Spleen (tissue), 11 donors: ENCODE measurements around the gene SPNS2. TPM values are rescaled to one million over a fixed set of nuclear protein-coding genes. Genes with fewer than 3 reads are reported as not detected.
A peak's percentile ranks its signal among the peaks of the same experiment; 100 is the strongest.

Experiments
- DNase-seq: peaks from one replicate; pipeline ENCODE4 v3.0.0-alpha.2; 2020
- H3K27ac ChIP-seq, 8 donors: fragments of 200-600 bp; sonication (generic) in 7 of 8; 1 replicate in 4 of 8; 2 replicates in 4 of 8; pipeline versions ENCODE4 v1.5.0 to v1.8.0; 2016 to 2021; ENCODE audit warnings: inconsistent platforms in 4 of 8, mild to moderate bottlenecking in 4 of 8, moderate library complexity in 1 of 8
- H3K27me3 ChIP-seq, 7 donors: fragments of 200-600 bp; sonication (generic) in 6 of 7; replicated peaks in 1 of 7; 1 replicate in 4 of 7; 2 replicates in 3 of 7; pipeline versions ENCODE4 v1.5.0 to v1.8.0; 2016 to 2021; ENCODE audit warnings: inconsistent platforms in 3 of 7, mild to moderate bottlenecking in 1 of 7
- H3K36me3 ChIP-seq, 6 donors: fragments of 200-600 bp; sonication (generic) in 5 of 6; 1 replicate in 4 of 6; 2 replicates in 2 of 6; pipeline versions ENCODE4 v1.5.0 to v1.8.0; 2016 to 2021; ENCODE audit warnings: inconsistent platforms in 2 of 6
- H3K4me1 ChIP-seq, 6 donors: fragments of 200-600 bp; sonication (generic) in 5 of 6; 1 replicate in 3 of 6; 2 replicates in 3 of 6; pipeline versions ENCODE4 v1.5.0 to v1.8.0; 2016 to 2021; ENCODE audit warnings: inconsistent platforms in 3 of 6
- H3K4me3 ChIP-seq, 8 donors: fragments of 200-600 bp; sonication (generic) in 7 of 8; 1 replicate in 4 of 8; 2 replicates in 4 of 8; pipeline versions ENCODE4 v1.5.0 to v1.8.0; 2016 to 2021; ENCODE audit warnings: inconsistent platforms in 4 of 8, mild to moderate bottlenecking in 4 of 8, moderate library complexity in 2 of 8
- H3K9me3 ChIP-seq, 8 donors: fragments of 200-600 bp; sonication (generic) in 7 of 8; 1 replicate in 4 of 8; 2 replicates in 4 of 8; pipeline versions ENCODE4 v1.5.0 to v1.8.0; 2016 to 2021; ENCODE audit warnings: inconsistent platforms in 4 of 8
- POLR2A ChIP-seq, 3 donors: fragments of 450-650 bp; IDR thresholded peaks; one replicate each; pipeline ENCODE4 v1.5.1; 2017; ENCODE audit warnings: antibody characterized with exemption in 3 of 3, mild to moderate bottlenecking in 1 of 3
- POLR2AphosphoS5 ChIP-seq, 3 donors: sonication (generic); formaldehyde crosslinking; IDR thresholded peaks; one replicate each; pipeline ENCODE4 v1.5.1; 2017; ENCODE audit warnings: antibody characterized with exemption in 3 of 3
- WGBS, 5 donors: extraction: QIAGEN DNeasy Blood & Tissue Kit in 3 of 5; methylation state at CpG; one replicate each; pipeline versions ENCODE4 v1.1.5 to v1.1.7; 2013 to 2018; 5-methylcytosine and 5-hydroxymethylcytosine counted together
- intact Hi-C: fragments of 100-400 bp; cut with DNase I; formaldehyde crosslinking; loops from one replicate; pipeline ENCODE4 v1.15.0; 2023; ENCODE audit warnings: low total_unique reads
- polyA plus RNA-seq, 3 donors: library from polyadenylated mRNA; stranded (reverse); fragments of 200-250 nt; gene quantifications; one replicate each; pipeline ENCODE4 v1.2.1, GENCODE V29; 2013
- total RNA-seq, 7 donors: library from RNA; depleted of rRNA in 3 of 7; stranded (reverse); fragments of >200 nt in 3 of 7; fragmentation: NEBNext Ultra II Directional in 4 of 7; extraction: Animal tissue kit (Norgen Biotek cat#: 25700) in 4 of 7; gene quantifications; one replicate each; pipeline versions ENCODE4 v1.1.0 to v1.2.1, GENCODE V29; 2016 to 2021
- TF ChIP-seq, protein P1 (sequence below), 11 experiments: fragments of 200-600 bp in 7 of 11; fragments of 450-650 bp in 4 of 11; sonication (generic) in 4 of 11; IDR thresholded peaks in 8 of 11; conservative IDR thresholded peaks in 3 of 11; 1 replicate in 7 of 11; 2 replicates in 4 of 11; pipeline versions ENCODE4 v1.4.0 to v1.8.0; 2016 to 2021; ENCODE audit warnings: antibody characterized with exemption in 11 of 11, inconsistent platforms in 4 of 11, mild to moderate bottlenecking in 1 of 11
- donor health status: healthy with polysubstance abuse.
- donor health status: DM: no; HTN: no; CAD: no; lungs with moderate emphysema.
- donor health status: DM: no; HTN: no; CAD: no.
- donor health status: Bipolar disorder and iron deficiency.
- donor health status: healthy.
- donor health status: DM: no; HTN: no; CAD: no.
- donor health status: DM: yes; HTN: yes; CAD: no.

The SPNS2 gene
- total and polyA plus RNA-seq, 10 donors, result 8.1 to 53.5 (median 22.9) TPM

DNA sequence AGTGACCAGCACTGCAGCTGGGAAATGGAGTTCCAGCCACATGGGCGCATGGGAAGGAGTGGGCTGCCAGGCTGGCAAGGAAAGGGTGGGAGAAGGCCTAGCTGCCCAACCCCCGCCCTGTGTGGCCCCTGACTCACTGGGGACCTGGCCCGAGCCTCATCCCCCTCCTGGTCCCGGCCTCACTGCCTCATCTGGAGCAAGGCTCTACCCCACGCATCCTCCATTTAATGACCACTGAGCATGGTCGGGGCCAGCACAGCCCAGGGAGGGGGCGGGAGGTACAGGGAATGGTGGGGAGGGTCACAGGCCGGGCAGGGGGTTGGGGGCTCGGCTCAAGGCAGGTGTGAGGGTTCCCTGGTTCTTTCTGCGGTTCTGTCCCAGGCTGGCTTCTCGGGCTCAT, 16.1 kb downstream of the SPNS2 start:
- TF ChIP-seq POLR2A (IDR thresholded peaks at IDR 0.05), result no peak
- no peak for TF ChIP-seq POLR2AphosphoS5 (IDR thresholded peaks at IDR 0.05)
- TF ChIP-seq, protein P1, sequence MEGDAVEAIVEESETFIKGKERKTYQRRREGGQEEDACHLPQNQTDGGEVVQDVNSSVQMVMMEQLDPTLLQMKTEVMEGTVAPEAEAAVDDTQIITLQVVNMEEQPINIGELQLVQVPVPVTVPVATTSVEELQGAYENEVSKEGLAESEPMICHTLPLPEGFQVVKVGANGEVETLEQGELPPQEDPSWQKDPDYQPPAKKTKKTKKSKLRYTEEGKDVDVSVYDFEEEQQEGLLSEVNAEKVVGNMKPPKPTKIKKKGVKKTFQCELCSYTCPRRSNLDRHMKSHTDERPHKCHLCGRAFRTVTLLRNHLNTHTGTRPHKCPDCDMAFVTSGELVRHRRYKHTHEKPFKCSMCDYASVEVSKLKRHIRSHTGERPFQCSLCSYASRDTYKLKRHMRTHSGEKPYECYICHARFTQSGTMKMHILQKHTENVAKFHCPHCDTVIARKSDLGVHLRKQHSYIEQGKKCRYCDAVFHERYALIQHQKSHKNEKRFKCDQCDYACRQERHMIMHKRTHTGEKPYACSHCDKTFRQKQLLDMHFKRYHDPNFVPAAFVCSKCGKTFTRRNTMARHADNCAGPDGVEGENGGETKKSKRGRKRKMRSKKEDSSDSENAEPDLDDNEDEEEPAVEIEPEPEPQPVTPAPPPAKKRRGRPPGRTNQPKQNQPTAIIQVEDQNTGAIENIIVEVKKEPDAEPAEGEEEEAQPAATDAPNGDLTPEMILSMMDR (IDR thresholded peaks at IDR 0.05 in 8 of 11, conservative IDR thresholded peaks at IDR 0.05 in 3 of 11), result no peak
- Histone ChIP-seq H3K36me3 (no peaks in the 10 kb centered on the region), H3K4me1 (peaks cover 19 to 66% (median 43%) of the 10 kb centered on the region in 6 donors), H3K27ac (peak overlapping the region in 2 of 8 donors; percentile 53 to 59), H3K4me3 (no peak overlapping the region), H3K9me3 (no peaks in the 10 kb centered on the region), H3K27me3 (peaks cover 0 to 1% (median 0%) of the 10 kb centered on the region in 7 donors)
- 86 to 99% (median 89%) methylated on average over 7 to 11 of the region's 11 CpGs for WGBS, 5 donors
- intact Hi-C loops, result no loop called here
- DNase-seq, result no peak

DNA sequence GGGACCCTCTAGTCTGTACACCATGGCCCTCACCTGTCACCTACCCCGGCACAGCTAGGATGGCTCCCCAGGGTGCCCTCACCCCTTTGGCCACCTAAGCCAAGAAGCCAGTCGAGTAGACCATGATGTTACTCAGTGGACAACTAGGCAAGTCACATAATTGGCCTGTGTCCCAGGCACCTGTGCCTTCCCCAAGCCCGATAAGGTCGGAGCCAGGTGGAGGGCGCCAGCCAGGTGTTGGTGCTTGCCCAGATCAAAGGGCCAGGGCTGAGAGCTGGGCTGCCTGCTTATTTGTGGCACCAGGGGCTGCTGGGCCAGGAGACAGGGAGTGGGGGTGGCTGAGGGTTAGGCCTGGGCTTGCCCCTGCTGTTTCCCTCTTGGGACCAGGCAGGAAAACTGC, 16.8 kb downstream of the SPNS2 start:
- TF ChIP-seq, protein P1 (IDR thresholded peaks at IDR 0.05 in 8 of 11, conservative IDR thresholded peaks at IDR 0.05 in 3 of 11), result no peak
- no peak for TF ChIP-seq POLR2A (IDR thresholded peaks at IDR 0.05)
- no peak for TF ChIP-seq POLR2AphosphoS5 (IDR thresholded peaks at IDR 0.05)
- Histone ChIP-seq H3K4me1 (peaks cover 19 to 66% (median 42%) of the 10 kb centered on the region in 6 donors), H3K4me3 (no peak overlapping the region), H3K9me3 (no peaks in the 10 kb centered on the region), H3K36me3 (no peaks in the 10 kb centered on the region), H3K27ac (peak overlapping the region in 3 of 8 donors; percentile 25 to 59 (median 53)), H3K27me3 (no peaks in the 10 kb centered on the region)
- intact Hi-C loops, result no loop called here
- WGBS, 5 donors, result 91 to 100% (median 96%) methylated on average over 2 to 5 of the region's 5 CpGs; no CpG with 5 or more reads in 1 of the 5 donors
- no peak for DNase-seq

DNA sequence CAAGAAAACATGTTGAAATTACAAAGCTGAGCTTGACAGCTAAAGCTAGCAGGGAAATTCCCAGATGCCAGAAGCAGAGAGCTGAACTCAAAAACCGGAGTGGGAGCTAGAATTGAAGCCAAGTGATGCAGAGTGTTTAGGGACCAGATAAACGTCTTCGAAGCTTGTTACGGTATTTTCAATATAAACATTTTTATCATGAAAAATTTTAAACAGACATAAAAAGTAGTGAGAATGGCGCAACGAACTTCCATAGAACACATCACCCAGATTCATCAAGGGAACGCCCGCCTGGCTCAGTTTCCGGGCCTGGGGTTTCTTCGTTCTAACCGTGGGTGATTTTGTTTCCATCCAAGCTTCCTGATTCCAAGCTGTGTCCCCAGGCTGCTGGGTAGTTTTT, 18.1 kb downstream of the SPNS2 start:
- Histone ChIP-seq H3K9me3 (no peaks in the 10 kb centered on the region), H3K4me3 (no peak overlapping the region), H3K4me1 (peaks cover 14 to 66% (median 40%) of the 10 kb centered on the region in 6 donors), H3K27ac (peak overlapping the region in 3 of 8 donors; percentile 40 to 91 (median 81)), H3K27me3 (no peaks in the 10 kb centered on the region), H3K36me3 (no peaks in the 10 kb centered on the region)
- TF ChIP-seq POLR2A (IDR thresholded peaks at IDR 0.05), result no peak
- TF ChIP-seq, protein P1 (IDR thresholded peaks at IDR 0.05 in 8 of 11, conservative IDR thresholded peaks at IDR 0.05 in 3 of 11), result no peak
- TF ChIP-seq POLR2AphosphoS5 (IDR thresholded peaks at IDR 0.05), result no peak
- intact Hi-C loops, result no loop called here
- 81 to 87% (median 85%) methylated on average over 11 of the region's 11 CpGs for WGBS, 5 donors
- DNase-seq, result no peak

DNA sequence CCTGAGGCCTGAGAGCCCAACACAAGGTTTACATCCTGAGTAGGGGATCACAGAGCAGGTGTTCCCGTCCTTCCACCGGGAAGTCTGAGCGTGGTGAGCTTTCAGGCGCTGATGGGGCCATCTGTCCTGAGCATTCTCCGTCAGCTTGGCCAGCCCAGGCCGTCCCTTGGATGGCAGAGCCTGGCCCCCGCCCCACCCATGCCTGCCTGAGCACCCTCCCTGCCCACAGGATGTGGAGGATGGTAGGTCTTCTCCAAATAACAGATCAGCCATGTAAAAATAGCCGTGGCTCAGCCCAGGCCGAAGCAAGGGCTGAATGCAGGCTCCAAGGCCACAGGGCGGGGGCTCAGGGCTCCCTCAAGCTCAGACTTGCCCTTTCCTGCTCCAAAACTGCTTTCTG, 20.2 kb downstream of the SPNS2 start:
- H3K27me3 ChIP-seq, result no peaks in the 10 kb centered on the region

More for the DNA sequence above, 20.2 kb downstream of the SPNS2 start:
- peaks cover 0 to 8% (median 0%) of the 10 kb centered on the region in 6 donors for H3K36me3 ChIP-seq
- H3K4me1 ChIP-seq, result peaks cover 8 to 58% (median 31%) of the 10 kb centered on the region in 6 donors
- peak overlapping the region; percentile 55 to 91 (median 82) for H3K27ac ChIP-seq
- TF ChIP-seq, protein P1 (IDR thresholded peaks at IDR 0.05 in 8 of 11, conservative IDR thresholded peaks at IDR 0.05 in 3 of 11), result no peak
- TF ChIP-seq POLR2A (IDR thresholded peaks at IDR 0.05) (no peak), POLR2AphosphoS5 (IDR thresholded peaks at IDR 0.05) (no peak)
- no peaks in the 10 kb centered on the region for H3K9me3 ChIP-seq
- intact Hi-C loops, result no loop called here
- 40 to 79% (median 69%) methylated on average over 2 to 10 of the region's 10 CpGs for WGBS, 5 donors
- no peak overlapping the region for H3K4me3 ChIP-seq
- DNase-seq, result no peak
